ENCODE results near the gene MECR.
"Not testable (repeated sequence)": the region's sequence is repeated elsewhere in the genome, so short reads cannot be mapped to it uniquely, and the experiment has no call there.

MECR gene

DNA sequence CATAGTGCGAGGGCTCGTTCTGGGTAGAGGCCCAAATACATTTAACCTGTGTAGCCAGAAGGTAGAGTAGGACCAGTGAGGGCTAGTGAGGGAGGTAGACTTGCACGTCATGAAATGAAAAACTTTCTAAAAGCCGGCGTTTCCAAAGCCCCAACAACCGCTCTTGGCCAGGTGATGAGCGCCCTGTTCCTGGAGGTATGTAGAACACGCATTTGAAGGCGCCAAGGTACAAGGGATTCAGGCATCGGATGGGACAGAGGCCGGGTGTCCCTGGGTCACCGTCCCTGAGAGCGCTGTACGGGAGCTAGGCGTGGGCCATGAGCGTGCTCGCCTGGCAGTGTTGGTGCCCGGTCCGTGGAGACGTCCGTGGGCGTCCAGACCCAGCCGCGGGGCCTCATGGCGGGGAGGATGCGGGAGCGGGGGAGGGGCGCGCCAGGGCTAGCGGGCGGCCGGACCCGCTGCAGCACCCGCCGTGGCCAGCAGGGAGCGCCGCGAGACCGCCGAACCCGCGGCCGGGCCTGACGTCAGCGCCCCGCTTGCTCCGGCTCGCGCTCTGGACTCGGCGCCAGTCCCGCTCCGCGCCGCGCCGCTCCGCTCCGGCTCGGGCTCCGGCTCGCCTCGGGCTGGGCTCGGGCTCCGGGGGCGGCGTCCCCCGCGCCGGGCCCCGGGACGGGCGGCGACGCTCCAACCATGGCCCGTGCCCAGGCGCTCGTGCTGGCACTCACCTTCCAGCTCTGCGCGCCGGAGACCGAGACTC, 5.4 kb upstream of the MECR start, which contains the start of gene PTPRU:
Gene PTPRU (plus strand): TSS at position 568 of the 757 bp plus-strand sequence. CDS start 123 bp downstream, at position 691.
- peak; percentile 72 for DNase-seq (ENCODE audit: low spot score)

DNA sequence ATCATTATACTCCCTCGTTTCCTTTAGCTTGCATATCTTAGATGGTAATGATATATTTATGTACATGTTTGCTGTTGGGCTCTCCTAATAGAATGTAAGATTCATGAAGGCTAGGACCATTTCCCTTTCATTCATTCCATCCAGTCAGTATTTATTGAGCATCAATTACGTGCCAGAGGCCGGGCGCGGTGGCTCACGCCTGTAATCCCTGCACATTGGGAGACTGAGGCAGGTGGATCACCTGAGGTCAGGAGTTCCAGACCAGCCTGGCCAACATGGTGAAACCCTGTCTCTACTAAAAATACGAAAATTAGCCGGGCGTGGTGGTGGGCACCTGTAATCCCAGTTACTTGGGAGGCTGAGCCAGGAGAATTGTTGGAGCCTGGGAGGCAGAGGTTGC, 4.1 kb upstream of the MECR start:
- not testable (repeated sequence) for DNase-seq (ENCODE audit: low spot score)

DNA sequence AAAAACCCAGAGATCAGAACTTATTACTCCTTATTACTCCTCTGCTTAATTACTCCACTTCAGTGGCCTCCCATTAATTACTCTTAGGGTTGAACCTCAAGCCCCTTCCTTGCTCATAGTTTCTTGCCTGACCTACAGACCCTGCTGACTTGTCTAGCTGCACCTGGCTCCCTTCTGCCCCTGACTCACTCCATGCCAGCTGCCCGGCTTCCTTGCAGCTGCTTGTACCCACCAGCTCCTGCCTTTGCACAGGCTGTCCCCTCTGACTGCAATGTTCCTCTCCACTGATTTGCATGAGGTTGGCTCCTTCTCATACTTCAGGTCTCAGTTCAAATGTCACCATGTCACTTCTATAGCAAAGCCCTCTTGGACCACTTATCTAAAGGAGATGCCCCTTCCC, 3.7 kb upstream of the MECR start:
- DNase-seq (ENCODE audit: low spot score), result no peak

DNA sequence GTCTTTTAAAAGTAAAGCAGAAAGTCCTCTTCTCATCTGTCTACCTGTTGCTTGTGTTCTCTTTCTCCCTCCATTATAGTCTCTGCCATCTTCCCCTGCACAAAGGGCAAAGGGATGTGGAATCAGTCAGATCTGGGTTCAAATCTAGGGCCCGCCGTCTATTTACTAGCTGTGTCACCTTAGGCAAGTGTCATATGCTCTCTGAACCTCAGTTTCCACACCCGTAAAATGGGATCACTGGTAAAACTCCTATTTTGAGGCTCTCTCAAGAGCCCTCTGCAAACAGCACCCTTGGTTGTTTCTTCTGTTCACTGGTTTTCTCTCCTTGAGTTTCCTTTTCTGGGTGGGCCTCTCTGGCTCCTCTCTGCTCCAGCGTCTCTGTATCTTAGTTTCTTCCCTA, 3.0 kb upstream of the MECR start:
- no peak for DNase-seq (ENCODE audit: low spot score)

DNA sequence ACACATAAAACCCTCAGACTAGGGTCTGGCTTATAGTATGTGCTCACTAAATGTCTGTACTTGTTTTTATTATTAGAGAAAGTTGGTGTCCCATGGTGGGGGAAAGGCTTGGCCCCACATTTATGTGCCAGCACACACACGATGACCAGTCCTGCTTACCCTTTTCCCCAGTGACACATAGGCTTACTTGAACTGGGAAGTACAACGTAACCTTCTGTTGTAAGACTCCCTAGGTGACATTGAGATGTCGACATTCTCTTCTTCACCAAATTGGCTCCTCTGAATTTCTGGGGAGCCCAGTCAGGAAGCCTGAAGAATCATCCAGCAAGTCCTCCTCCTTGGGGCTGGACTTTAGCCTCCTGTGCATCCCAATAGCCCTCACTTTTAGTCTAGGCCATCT, 1.7 kb upstream of the MECR start:
- no peak for DNase-seq (ENCODE audit: low spot score)

DNA sequence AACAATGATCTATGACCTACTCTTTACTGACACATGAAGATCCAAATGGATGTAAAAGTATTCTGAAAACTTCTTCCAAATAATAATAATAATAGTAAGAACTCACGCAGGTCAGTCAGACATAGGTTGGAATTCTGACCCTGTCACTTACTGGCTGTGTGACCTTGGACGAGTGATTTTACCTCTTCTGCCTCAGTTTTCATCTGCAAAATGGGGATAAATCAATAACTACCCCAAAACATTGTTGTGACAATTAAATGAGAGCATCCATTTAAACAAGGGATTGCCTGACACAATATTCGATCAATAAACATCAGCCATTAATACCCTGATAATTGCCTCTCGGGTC, 556 bp downstream of the MECR start:
- DNase-seq (ENCODE audit: low spot score), result no peak

DNA sequence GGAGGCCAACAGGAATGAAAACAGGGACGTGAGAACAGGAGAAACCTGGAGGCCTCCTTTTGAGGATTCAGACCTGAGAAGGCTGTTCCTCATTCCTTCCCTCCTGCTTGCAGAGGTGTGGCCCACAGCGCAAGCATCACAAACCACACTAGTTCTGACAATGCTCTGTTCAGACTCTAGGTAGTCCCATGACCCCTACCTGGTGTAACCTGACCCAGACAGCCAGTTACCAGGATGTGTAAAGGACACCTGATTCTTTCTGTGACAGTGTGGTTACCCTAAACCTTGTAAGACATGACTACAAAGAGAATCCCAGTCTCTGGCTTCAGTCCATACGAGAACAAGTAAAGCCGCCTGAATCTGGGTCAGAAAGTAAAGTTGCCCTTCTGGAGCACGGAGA, 3.2 kb downstream of the MECR start:
- DNase-seq (ENCODE audit: low spot score), result no peak

DNA sequence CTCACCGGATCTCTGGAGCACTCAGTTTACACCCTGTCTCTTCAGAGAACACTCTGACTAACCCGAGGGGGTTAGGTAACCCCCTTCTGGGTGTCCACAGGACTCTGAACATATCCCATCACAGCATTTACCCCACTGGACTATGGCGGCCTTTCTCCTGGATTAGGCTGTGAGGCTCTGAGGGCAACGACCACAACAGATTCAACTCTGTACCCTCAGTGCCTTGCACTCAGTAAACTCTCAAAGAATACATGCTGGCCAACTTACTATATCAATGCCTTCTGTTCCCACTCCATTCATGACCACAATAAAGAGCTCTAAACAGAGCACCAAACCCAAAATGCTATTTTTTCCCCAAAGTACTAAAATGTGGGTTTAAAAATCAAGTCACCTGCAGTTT, 5.4 kb downstream of the MECR start:
- no peak for DNase-seq (ENCODE audit: low spot score)

DNA sequence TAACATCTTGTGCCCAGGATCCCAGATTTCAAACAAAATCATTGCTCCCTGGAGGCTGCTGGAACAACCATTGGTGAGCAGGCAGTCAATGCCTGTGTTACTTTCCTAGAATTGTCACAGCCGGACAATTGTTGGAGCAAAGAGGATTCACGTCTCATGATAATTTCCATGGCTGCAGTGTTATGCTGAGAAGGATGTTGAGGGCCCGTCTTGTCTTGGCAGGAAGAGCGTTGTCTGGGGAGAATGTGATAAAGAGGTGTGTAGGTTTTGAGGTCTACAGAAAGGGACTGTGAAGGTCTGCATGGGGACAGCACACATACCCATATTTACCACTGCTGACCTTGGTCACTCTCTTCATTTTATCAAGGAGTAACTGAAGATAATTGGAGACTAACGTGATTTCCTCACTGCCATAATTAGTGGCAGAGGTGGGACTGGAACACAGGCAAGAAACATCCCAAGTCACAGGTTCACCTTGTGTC, 6.3 kb downstream of the MECR start:
- DNase-seq (ENCODE audit: low spot score), result no peak

DNA sequence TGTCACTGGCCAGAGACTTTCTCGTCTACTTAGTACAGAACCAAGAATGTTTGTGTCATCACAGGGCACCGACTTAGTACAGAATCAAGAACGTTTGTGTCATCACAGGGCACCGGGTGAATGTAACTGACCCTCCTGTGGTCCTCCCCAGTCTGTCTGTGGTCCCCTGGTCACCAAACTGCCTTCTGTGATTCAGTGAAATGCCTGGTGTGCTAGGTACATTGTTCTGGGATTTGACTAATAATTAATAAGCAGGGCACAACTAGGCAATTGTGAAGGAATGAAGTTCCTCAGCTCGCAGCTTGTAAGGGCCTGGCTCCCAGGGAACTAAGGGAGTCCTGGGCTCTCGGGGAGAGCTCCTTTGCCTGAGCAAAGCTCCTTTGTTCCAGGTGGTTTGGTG, 7.2 kb downstream of the MECR start:
- DNase-seq (ENCODE audit: low spot score), result no peak

DNA sequence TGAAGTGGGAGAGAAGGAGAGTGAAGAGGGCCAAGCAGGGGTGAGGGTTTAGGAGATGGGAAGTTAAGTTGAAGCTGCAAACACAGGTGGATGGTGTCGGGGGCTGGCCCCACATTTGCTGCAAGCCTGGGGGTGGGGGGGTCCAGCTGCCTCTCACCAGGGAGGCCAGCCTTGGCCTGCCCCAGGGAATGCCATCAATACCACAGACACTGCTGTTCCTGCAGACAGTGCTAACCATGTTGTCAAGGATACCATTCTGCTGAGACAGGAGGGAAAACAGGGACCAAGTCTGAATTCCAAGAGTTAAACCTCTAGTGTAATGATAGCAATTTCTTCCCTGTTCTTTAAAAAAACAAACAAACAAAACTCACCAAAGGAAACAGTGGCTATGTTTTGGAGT, 8.0 kb downstream of the MECR start:
- DNase-seq (ENCODE audit: low spot score), result no peak

DNA sequence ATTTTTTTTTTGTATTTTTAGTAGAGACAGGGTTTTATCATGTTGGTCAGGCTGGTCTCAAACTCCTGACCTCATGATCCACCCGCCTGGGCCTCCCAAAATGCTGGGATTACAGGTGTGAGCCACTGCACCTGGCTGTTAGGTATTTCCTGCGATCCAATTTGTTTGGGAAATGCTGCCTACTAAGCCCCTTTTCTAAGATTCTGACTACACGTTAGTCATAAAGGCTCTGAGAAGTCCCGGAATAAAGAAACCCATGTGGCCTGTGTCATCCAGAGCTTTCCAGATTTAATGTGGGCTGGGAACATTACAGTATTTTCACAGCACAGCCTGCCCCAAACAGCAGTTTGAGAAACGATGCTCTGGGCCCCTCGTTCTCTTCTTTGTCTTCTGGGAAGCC, 8.5 kb downstream of the MECR start:
- DNase-seq (ENCODE audit: low spot score), result not testable (repeated sequence)

DNA sequence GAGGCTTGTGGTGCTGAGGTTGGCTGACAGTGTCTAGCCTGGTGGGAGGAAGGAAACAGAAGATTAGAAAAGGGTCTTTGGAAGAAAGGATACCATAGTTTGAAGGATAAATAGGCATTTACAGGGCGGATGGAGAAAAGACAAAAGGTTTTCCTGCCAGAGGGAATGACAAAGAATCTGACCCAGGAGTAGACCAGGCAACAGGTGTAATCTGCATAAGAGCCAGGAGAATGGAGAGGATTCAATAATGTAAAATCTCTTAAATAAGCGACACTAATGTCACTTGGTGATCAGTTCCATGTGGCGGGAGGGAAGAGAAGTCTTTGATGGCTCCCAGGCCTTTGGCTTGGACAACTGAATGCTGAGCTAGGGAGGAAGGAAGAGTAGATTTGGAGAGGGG, 9.4 kb downstream of the MECR start:
- no peak for DNase-seq (ENCODE audit: low spot score)

DNA sequence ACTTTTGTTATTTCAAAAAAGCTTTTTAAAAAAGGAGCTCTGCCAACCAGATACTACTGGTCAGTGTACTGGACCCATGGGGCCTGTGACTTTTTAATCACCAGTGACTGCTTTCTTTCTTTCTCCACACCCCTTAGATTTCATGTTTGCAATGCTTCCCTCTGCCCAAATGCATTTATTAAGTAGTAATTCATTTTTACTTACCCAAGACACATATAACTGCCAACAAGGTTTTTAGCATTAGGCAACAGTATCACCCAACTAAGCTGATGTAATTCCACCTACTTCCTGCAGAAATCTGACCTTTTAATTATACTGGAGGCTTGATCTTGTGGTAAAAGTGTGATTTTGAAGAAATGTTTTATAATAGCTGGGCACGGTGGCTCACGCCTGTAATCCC, 12.5 kb downstream of the MECR start:
- DNase-seq (ENCODE audit: low spot score), result no peak

DNA sequence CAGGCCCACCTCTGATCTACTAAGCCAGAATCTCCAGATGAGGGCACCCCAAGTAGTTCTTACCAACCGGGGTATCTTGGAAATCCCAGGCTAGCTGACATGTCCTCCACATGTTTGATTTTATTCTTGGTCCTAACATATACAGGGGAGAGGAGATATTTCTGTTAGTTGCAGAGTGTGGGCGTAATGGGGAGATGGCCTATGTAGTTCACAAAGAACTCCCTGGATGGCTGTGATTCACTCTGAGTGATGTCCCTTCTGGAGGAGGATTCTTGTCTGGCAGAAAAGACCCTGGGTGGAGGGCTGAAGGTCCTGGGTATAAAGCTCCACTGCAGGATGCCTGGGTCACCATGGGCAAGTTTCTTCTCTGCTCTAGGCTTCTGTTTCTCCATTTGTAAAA, 13.1 kb downstream of the MECR start:
- DNase-seq (ENCODE audit: low spot score), result no peak

DNA sequence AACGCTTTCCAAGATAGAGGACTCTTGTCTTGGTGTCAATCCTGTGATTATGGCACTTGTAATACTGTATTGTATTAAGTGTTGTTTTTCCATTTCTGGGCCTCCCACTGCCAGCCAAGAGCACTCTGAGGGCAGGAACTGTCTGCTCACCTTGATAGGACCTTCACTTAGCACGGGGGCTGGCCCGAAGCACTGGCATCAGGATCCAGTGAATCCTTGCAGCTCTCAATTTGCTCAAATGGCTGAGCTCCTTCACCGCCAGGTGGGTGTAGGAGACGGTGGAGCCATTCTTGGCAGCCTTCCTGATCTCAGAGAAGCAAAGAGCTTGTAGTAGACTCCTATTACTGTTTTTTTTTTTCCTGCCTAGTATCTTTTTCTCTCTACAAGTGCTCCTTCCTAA, 17.7 kb downstream of the MECR start:
- no peak for DNase-seq (ENCODE audit: low spot score)

DNA sequence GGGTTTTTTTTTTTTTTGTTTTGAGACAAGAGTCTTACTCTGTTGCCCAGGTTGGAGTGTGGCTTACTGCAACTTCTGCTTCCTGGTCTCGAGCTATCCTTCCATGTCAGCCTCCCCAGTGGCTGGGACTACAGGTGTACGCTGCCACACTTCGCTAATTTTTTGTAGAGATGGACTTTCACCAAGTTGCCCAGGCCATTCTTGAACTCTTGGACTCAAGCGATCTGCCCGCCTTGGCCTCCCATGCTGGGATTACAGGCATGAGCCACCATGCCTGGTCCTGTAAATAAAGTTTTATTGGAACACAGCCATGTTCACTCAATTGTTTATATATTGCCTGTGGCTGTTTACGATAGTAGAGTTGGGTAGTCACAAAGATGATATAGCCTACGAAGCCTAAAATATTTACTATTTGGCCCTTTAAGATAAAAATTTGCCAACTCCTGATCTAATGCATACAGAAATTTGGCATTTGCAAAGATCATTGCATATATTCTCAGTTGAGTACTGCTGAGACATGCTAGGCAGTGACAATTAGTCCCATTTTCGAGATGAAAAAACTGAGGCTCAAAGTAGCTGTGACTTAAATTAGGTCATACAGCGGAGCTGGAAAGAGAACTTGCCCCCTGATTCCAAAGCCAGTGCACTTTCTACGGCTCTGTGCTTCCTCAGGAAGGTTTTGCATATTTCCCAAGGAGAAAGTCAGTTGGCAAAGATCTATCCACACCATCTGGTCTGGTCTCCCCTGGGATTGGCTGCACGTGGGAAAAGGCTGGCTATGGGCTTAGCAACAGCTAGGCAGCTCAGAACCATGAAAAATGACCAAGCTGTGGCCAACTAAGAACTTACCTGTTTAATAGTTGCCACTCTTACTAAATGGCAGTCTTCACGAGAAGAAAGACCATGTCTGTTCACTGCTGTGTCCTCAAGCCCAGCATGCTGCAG, 19.4 kb downstream of the MECR start:
- DNase-seq (ENCODE audit: low spot score), result no peak

DNA sequence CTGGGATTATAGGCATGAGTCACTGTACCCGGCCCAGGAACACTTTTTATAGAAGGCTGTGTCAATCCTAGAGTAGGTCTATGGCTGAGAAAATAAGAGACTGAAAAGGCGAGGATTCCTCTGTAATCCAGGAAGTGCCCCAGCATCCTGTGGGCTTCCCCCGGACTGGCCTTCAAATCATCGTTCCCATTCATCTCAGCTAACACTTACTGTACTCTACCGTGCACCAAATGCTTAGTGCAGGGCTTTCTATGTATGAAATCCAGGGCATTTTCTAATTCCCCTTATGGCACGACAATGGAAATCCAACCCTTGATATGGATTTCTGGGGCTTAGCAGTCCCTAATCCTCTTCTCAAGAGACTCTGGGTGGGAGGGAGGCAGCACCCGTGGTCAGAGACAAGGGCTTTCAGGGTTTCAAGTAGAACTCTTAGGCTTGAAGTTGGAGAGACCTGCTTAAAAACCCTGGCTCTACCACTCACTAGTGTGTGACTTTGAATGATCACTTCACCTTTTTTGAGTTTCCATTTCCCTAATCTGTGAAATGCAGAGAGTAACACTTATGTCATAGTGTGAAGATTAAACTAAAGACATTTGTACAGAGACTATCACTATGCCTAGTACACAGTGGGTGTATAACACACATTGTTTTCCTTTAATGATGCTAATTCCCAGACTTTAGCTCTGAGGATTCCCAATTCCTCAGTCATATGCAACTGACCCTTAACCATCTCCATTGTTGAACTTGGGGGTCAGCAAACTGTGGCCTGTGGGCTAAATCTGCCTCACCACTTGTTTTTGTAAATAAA, 20.3 kb downstream of the MECR start:
- no peak for DNase-seq (ENCODE audit: low spot score)

DNA sequence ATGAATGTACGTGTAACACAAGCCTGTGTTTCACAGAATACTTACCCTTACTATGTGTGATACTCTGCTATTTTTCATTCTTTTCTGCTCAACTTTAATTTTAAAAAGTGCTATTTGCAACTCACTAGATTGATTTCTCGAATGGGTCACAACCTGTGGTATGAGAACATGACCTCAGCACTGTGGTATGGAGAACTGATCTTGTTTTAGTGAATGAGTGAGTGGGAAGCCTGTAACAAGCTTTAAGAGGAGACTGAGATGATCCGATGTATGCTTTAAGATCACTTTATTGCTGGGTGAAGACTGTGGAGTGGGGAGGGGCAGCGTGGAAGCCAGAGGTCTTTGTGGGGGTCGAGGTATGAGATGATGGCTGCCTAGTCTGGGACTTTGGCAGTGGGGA, 21.6 kb downstream of the MECR start:
- no peak for DNase-seq (ENCODE audit: low spot score)

DNA sequence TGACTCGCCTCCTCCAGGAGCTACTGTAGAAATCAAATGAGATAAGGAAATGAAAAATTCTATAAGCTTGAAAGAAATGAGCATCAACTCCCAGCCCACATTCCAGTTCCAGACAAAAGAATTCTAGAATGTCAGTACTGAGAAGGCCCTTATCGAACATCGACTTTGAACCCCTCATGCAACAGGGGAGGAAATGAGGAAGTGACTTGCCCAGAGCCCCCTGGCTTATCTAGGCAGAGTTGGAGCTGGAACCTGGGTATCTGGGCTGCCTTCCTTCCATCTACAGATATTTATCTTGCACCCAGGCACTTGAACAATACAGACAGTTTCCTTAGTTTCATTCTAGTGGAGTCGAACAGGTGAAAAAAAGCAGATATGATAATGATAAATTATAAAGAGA, 22.3 kb downstream of the MECR start:
- no peak for DNase-seq (ENCODE audit: low spot score)

DNA sequence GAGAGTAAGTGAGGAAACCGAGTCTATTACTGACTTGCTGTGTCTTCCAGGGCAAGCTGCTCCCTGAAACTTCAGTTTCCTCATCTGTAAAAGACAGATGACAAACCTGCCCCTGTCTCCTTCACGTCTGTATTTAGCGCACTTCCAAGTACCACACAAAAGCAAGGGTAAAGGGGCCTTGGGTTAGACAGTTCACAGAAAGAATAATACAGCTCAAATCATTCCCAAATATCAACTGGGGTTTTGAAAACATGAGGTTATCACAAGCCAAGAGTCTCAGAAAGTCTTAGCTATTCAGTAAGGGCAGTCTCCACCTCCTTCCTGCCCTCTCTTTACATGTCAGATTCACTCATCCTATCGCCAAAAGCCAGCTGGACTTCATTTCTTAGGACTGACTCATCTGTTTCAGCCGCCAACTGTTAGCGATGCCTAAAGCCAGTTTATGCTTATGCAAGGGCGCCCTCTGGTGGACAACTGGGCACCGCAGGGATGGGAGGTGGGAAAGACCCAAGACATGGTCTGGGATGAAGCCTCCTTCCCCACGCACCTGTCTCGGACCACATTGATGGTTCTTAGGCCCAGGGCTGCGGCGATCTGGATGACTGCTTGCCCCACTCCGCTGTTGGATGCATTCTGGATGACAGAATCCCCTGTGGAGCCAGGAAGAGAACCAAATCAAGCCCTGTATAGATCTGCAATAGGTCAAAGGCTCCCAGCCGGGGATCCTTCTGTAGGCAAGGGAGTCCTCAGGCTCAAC, 28.0 kb downstream of the MECR start:
- peak; percentile 89 for DNase-seq (ENCODE audit: low spot score)

DNA sequence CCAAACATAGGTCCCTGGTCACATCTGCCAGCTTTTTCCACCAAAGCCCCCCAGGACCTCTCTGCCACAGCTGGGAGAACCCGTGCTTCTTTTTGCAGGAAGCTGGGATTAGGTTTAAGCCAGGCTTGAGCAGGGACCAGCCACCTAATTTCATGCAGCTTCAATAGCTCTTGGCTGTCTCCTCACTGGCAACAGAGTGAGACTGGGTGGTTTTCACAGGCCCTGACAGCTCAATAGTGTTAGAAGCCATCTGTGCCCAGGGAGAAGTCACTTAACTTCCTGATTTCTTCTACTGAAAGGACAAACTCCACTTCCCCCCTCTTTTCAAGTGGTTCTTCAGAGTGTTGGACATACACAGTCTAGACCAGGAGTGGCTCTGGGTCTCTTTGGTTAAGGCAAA, 28.7 kb downstream of the MECR start:
- no peak for DNase-seq (ENCODE audit: low spot score)

Measured in CD4-positive, alpha-beta T cell treated with Interleukin-2 at 100 ng/mL for 4 hours (primary cell).